Right atrium auricular region (tissue), 2 donors: ENCODE data around the gene SLC28A3. TPM values are rescaled to one million over a fixed set of nuclear protein-coding genes. Genes with fewer than 3 reads are reported as not detected.

ENCODE experiments used
- DNase-seq: peaks from one replicate; pipeline ENCODE4 v3.0.0-alpha.2; 2019; ENCODE audit warnings: low spot score
- H3K27ac ChIP-seq, 2 donors: fragments of 200-600 bp; sonication (generic); 1 replicate in 1 of 2; 2 replicates in 1 of 2; pipeline ENCODE4 v1.5.1; 2016 to 2019
- H3K27me3 ChIP-seq, 2 donors: fragments of 200-600 bp; sonication (generic); one replicate each; pipeline versions ENCODE4 v1.5.1 to v1.6.0; 2017 to 2019
- H3K36me3 ChIP-seq: fragments of 200-600 bp; sonication (generic); one replicate; pipeline ENCODE4 v1.5.1; 2016
- H3K4me1 ChIP-seq, 2 donors: fragments of 200-600 bp; sonication (generic); one replicate each; pipeline versions ENCODE4 v1.5.1 to v1.6.0; 2017 to 2019
- H3K4me3 ChIP-seq, 2 donors: fragments of 200-600 bp; sonication (generic); 1 replicate in 1 of 2; 2 replicates in 1 of 2; pipeline ENCODE4 v1.5.1; 2017 to 2019; ENCODE audit warnings: mild to moderate bottlenecking in 1 of 2, moderate library complexity in 1 of 2
- H3K9me3 ChIP-seq, 2 donors: fragments of 200-600 bp; sonication (generic); one replicate each; pipeline ENCODE4 v1.5.1; 2019
- total RNA-seq, 2 donors: library from RNA; depleted of rRNA; stranded (reverse); fragments of >200 nt; gene quantifications; one replicate each; pipeline ENCODE4 v1.1.0, GENCODE V29; 2016
- TF ChIP-seq, protein P1 (sequence below), 2 donors: fragments of 200-600 bp; sonication (generic); IDR thresholded peaks; one replicate each; pipeline ENCODE4 v1.5.1; 2019; ENCODE audit warnings: antibody characterized with exemption in 2 of 2

The SLC28A3 gene
- total RNA-seq, 2 donors from 2014 or later: 0.33 to 4.4 TPM

DNA sequence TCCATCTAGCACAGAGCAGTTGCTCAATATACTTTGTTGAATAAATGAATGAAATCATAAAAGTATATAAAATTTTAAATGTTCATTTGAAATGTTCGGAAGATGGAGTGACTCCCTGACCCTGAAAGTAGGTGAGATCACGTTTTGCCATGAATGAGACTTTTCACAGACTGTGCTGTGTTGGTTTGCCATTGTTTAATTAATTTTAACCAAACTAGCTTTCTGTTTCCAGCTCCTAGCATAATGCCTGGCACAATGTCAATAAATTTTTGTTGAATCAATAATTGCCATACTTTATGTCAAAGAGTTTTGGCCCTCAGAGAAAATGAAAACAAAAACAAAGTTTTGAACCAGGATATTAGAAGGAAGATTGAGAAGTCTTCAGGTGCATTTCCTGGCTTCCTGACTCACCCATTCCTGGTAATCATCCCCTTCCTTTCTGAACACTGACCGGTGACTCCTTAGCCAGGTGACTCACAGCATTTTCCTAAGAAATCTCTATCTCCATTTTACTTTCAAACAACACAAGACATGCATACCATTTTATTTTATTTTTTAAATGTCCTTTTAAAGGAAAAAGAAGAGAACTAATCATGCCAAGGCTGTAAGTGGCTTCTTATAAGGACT is 15.1 kb downstream of the SLC28A3 start:
- no peak for DNase-seq
- peaks cover 0 to 9% of the 10 kb centered on the region in 2 donors for H3K9me3 ChIP-seq
- no peaks in the 10 kb centered on the region for H3K4me1 ChIP-seq
- H3K4me3 ChIP-seq: no peak overlapping the region
- TF ChIP-seq, protein P1, sequence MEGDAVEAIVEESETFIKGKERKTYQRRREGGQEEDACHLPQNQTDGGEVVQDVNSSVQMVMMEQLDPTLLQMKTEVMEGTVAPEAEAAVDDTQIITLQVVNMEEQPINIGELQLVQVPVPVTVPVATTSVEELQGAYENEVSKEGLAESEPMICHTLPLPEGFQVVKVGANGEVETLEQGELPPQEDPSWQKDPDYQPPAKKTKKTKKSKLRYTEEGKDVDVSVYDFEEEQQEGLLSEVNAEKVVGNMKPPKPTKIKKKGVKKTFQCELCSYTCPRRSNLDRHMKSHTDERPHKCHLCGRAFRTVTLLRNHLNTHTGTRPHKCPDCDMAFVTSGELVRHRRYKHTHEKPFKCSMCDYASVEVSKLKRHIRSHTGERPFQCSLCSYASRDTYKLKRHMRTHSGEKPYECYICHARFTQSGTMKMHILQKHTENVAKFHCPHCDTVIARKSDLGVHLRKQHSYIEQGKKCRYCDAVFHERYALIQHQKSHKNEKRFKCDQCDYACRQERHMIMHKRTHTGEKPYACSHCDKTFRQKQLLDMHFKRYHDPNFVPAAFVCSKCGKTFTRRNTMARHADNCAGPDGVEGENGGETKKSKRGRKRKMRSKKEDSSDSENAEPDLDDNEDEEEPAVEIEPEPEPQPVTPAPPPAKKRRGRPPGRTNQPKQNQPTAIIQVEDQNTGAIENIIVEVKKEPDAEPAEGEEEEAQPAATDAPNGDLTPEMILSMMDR (IDR thresholded peaks at IDR 0.05): no peak
- no peak overlapping the region for H3K27ac ChIP-seq
- no peaks in the 10 kb centered on the region for H3K27me3 ChIP-seq
- no peaks in the 10 kb centered on the region for H3K36me3 ChIP-seq

DNA sequence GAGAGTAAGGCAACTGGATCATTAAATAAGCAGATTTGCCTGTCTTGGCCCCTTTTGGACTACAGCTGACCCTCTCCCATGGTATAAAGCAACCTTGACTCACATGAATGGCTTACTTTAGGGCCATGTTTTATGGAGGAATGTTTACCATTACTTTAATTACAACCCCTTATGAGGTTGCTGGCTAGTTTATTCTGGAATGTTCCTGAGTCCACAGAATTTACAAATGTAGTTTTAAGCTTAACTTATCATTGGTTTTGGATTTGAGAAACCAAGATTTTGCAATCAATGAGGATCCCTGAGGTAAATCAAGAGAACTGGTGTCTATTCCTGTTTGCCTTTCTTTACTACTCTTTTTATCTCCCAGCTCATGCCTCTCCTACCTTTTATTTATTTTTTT is 15.7 kb downstream of the SLC28A3 start:
- Histone ChIP-seq H3K36me3 (no peaks in the 10 kb centered on the region), H3K27me3 (no peaks in the 10 kb centered on the region), H3K9me3 (peaks cover 0 to 9% of the 10 kb centered on the region in 2 donors), H3K4me3 (no peak overlapping the region), H3K27ac (no peak overlapping the region), H3K4me1 (no peaks in the 10 kb centered on the region)
- no peak for DNase-seq
- TF ChIP-seq, protein P1 (IDR thresholded peaks at IDR 0.05): no peak

DNA sequence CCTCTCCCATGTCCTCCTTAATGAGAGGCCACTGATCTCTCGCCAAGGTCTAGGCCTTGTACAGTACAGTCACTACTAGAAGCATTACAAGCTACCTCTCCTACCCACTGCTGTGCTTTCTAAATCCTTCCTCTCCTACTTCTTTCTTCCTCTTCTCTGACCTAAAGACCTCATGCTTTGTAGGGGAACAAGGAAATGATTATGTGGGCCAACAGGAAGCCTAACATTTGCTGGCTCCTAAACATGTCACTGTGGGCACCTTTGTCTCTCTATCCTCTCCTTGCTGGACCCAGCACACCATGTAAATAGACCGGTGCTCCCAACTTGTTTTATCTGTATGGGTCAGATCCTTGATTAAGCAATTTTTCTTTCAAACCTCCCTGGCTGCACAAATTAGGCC is 16.7 kb downstream of the SLC28A3 start:
- Histone ChIP-seq H3K4me1 (no peaks in the 10 kb centered on the region), H3K9me3 (peaks cover 0 to 3% of the 10 kb centered on the region in 2 donors), H3K36me3 (no peaks in the 10 kb centered on the region), H3K27ac (no peak overlapping the region), H3K4me3 (no peak overlapping the region), H3K27me3 (no peaks in the 10 kb centered on the region)
- TF ChIP-seq, protein P1 (IDR thresholded peaks at IDR 0.05): no peak
- no peak for DNase-seq

DNA sequence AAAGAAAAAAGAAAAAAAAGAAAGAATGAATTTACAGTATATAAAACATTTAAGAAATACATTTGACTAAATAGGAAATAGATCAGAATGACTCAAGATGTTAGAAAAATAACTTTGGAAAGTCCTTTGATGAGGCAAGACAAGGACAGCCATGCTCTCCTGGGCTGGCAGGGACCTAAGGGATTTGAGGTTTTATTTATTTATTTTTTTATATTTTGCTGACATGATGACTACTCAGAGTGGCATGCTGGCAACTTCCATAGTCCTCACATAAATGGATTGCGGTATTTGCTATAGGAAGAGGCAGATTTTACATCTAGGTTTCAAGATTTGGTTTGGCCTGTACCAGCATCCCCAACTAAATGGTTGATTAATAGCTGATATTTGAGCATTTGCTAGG is 17.7 kb downstream of the SLC28A3 start:
- Histone ChIP-seq H3K4me1 (no peaks in the 10 kb centered on the region), H3K9me3 (no peaks in the 10 kb centered on the region), H3K27me3 (no peaks in the 10 kb centered on the region), H3K27ac (no peak overlapping the region), H3K36me3 (no peaks in the 10 kb centered on the region), H3K4me3 (no peak overlapping the region)
- no peak for DNase-seq
- TF ChIP-seq, protein P1 (IDR thresholded peaks at IDR 0.05): no peak

DNA sequence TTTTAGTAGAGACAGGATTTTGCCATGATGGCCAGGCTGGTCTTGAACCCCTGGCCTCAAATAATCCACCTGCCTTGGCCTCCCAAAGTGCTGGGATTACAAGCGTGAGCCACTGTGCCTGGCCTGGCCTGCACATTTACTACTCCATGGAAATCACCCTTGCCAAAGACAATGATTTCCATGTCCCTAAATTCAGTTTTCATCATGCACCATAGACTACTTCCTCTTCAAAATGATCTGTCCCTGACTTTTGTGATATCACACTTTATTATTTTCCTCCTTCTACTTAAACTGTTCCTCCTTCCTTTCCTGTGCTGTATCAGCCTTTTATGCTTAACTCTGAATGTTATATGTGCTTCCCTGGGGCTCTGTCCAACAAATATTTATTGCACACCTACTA is 20.3 kb downstream of the SLC28A3 start:
- Histone ChIP-seq H3K27me3 (no peaks in the 10 kb centered on the region), H3K36me3 (no peaks in the 10 kb centered on the region), H3K9me3 (no peaks in the 10 kb centered on the region), H3K27ac (no peak overlapping the region), H3K4me1 (no peaks in the 10 kb centered on the region), H3K4me3 (no peak overlapping the region)
- TF ChIP-seq, protein P1 (IDR thresholded peaks at IDR 0.05): no peak
- no peak for DNase-seq

DNA sequence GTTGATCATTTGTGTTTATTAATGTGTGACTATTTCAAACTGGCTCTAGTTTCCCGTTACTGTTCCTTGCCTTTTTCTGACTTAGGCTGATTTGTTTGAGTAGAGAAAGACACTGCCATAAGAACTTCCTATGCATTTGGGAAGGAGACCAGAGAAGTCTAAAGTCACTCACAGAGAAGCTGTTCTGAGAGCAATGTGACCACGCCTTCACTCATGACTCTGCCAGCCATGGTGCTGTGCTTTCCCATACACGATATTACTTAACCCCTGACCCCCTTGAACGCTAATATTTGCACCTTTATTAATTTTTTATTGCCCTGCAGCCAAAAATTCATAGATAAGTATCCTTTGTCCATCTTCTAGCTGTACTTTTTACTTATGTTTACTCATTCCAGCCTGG is 20.9 kb downstream of the SLC28A3 start:
- no peaks in the 10 kb centered on the region for H3K27me3 ChIP-seq
- H3K4me3 ChIP-seq: no peak overlapping the region
- no peaks in the 10 kb centered on the region for H3K36me3 ChIP-seq
- no peak for DNase-seq
- TF ChIP-seq, protein P1 (IDR thresholded peaks at IDR 0.05): no peak
- H3K27ac ChIP-seq: no peak overlapping the region
- no peaks in the 10 kb centered on the region for H3K9me3 ChIP-seq
- no peaks in the 10 kb centered on the region for H3K4me1 ChIP-seq
